GM21423 (cell line): ENCODE data around the gene LACC1.

ENCODE experiments used
- ATAC-seq: cut with Tn5 transposase; IDR thresholded peaks from one replicate; pipeline ENCODE4 v1.9.1; 2021; ENCODE audit warnings: mild to moderate bottlenecking, moderate library complexity; ENCODE audit not compliant: unreplicated experiment

The LACC1 gene

DNA sequence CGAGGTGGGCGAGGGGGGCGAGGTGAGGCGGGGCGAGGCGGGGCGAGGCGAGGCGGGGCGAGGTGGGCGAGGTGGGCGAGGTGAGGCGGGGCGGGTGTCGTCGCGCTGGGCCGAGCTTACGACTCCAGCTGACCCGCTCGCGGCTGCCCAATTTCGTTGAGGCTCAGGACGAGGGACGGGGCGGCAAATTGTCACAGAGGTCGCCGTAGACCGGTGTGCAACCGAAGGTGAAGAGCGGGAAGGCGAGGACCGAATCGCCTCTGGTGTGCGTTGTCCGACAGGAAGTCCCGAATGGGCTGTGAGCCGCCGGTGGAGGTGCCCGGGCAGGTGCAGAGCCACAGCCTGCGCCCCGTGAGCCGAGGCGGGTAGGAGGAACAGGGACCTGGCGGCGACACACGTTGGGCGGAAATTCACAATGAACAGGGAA is at the start of gene LACC1:
Gene LACC1, plus strand, starts transcription at position 150 of the 427 bp plus-strand sequence. CDS start 1,082 bp downstream, outside the sequence.
- ATAC-seq: peak; percentile 45

DNA sequence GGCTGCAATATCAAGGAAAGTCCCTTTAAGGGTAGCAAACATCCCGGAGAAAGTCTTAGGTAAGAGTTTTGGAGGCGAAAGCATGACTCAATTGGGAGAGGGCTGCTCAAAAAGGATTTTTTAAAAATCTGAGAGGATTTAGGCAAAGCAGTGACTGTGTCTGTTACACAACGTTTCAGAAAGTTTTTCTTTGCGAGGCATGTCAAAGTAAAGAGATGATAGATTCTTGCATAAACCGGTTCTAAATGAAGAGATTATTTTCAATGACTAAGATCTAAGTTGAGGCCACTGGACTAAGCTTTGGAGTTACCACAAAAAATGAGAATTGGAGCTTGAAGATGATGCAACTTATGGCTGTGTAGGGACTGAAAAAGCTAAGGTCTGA is 49.2 kb upstream of the LACC1 start:
- no peak for ATAC-seq

DNA sequence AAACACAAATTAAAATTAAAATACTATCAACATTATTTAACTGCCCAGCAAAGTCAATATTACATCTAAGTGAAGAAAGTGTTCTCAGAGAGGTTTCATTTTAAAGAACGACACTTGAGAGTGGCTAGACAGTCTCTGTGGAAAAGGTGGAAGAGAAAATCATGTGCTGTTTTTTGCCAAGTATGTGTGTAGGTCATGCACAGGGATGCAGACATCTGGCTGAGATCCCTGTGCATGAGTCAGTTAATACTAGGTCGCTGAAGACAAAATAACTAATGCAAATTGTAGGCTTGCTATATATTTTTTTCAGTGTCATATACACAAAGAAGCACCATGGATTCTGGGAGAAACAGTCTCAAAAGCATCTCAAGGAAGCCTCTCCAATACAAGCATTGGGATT is 48.6 kb upstream of the LACC1 start:
- no peak for ATAC-seq

DNA sequence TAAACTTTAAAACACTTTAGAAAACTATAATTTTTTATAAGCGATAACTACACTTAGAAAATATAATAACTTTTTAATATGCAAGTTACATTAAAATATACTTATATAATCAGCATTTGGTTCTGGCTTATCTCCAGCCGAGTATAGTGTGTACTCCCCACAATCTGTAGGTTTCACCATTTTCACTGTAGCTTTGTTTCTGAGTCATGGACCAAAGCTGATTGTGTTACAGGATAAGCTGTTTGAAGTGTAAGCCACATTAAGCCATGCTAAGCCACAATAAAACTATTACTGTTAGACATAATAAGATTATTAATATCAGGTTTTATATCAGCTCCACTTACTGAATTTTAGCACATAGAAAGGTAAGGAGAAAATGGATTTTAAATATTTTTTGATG is 44.0 kb upstream of the LACC1 start:
- ATAC-seq: no peak

- ATAC-seq: no peak
Observed at GRCh38 chr13:43838909-43839308, 40.8 kb upstream of the LACC1 start.

- no peak for ATAC-seq
Observed at GRCh38 chr13:43846496-43847158, 33.1 kb upstream of the LACC1 start.

GRCh38 chr13:43848001-43848649 is 31.6 kb upstream of the LACC1 start:
- no peak for ATAC-seq

DNA sequence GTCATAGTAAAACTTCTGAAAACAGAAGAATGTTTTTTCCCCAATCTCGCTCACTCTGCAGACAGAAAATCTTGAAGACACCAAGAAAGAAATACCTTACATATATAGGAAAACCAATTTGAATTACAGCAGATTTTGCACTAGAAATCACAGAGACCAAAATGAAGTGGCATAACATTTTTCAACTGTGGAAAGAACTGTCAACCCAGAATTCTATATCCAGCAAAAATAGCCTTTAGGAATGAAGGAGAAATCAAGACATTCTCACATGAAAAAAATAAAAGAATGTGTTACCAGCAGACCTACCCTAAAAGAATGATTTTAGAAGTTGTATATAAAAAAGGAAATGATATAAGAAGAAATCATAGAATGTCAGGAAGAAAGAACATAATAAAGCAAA is 28.8 kb upstream of the LACC1 start:
- ATAC-seq: no peak

- ATAC-seq: no peak
Observed at GRCh38 chr13:43852923-43853404, 26.7 kb upstream of the LACC1 start.

DNA sequence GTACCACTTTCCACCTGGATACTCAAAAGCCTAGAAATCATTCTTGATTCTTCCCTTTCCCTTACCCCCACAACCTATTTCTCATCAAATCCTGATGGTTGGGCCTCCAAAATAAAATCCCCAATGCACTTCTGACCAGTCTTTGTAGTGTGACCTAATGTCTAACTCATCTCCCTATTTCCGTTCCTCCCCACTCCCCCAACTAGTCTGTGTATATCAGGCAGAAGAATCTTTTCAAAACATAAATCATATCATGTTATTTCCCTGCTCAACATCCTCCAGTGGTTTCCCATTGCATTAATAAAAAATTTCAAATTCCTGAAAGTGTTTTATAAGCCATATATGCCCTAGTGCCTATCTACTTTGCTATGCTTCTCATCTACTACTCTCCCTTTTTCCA is 17.8 kb upstream of the LACC1 start:
- ATAC-seq: no peak

- no peak for ATAC-seq
Observed at GRCh38 chr13:43864921-43865320, 14.8 kb upstream of the LACC1 start.

GRCh38 chr13:43865892-43866291 is 13.8 kb upstream of the LACC1 start:
- ATAC-seq: no peak

- ATAC-seq: no peak
Observed at GRCh38 chr13:43872181-43872580, 7.5 kb upstream of the LACC1 start.

- no peak for ATAC-seq
Observed at GRCh38 chr13:43874504-43875092, 5.1 kb upstream of the LACC1 start.

GRCh38 chr13:43876366-43876765 is 3.3 kb upstream of the LACC1 start:
- no peak for ATAC-seq

DNA sequence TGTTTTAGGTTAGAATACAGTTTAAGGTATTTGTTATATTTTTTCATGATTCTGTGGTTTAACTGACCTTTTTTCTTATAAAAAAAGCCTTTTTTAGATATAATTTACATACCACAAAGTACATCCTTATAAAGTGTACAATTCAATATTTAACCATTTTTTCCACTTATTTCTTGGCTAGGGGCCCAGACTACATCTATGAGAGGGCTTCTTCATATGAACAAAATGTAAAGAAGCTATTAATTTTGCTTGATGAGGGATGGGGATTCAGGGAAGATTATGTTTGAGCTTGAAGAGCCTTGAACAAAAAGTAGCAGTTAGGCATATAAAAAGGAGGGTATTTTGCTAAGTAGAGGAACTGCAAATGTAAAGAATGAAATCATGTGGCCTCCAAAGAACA is 2.4 kb upstream of the LACC1 start:
- ATAC-seq: no peak

DNA sequence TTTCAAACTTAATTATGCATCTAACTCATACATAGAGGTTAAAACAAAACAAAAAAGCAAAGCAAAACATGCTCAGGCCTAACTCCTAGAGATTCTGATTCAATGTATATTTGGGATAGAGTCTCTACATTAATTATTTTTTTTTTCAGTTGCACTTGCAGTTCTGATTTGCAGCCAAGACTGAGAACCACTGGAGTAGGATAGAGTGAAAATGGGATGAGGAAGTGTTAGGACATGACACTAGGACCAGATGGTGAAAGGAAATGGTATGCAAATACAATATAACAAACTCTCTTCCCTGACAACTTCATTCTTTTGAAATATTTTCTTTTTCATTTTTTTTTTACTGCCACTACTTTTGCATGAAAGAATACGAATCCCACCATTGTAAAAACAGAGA is 1.9 kb upstream of the LACC1 start:
- no peak for ATAC-seq

- ATAC-seq: peak; percentile 72
Observed at GRCh38 chr13:43878892-43879754, 581 bp upstream of the LACC1 start, which contains the start of gene CCDC122. TSS of gene CCDC122 (minus strand) at chr13:43879740. CDS start at chr13:43869376, 10,364 bp downstream.

DNA sequence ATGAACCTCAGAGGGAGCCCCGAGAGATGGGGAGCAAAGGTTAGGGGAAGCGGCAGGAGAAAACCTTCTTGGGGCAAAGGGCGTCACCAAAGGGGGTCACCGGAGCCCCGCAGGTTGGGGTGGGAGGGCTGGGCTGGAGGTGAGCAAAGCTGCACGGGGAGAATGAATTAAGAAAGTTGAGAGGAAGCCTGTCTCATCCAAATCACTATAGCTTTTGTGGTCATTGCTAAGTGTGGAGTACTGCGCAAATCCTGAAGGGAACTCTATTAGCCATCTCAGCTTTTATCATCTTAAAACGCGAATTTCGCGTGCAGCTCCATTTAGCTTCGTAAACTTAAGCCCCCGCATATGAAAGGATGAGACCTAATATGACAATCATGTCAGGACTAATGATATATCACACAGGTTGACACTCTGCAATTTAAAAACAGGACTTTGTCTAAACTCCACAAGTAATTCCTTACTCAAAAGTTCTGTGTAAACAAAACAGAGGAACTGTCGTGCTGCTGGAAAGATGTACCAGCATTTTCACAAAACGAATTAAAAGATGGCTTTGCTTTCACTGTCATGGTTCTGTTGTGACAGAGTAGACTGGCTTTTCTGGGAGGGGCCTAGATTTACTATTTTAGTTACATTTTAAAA is 631 bp downstream of the LACC1 start:
- no peak for ATAC-seq

- ATAC-seq: no peak
Observed at GRCh38 chr13:43880926-43881325, 1.2 kb downstream of the LACC1 start.

GRCh38 chr13:43881580-43881979 is 1.9 kb downstream of the LACC1 start:
- ATAC-seq: no peak
